ENCODE results near the gene SIPA1L3.

SIPA1L3 gene

DNA sequence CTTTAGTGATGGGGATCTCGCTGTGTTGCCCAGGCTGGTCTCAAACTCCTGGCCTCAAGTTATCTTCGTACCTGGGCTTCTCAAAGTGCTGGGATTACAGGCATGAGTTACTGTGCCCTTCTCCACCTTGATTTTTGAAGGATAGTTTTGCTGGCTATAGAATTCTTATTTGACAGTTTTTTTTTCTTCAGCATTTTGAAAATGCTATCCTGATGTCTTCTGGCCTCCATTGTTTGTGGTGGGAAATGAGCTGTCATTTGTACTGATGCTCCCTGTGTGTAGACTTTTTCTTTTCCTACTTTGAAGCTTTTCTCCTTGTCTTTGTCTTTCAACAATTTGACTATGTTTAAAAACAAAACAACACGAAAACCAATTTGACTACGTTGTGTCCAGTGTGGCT is 54.2 kb downstream of the SIPA1L3 start:
- TF ChIP-seq, protein P1, sequence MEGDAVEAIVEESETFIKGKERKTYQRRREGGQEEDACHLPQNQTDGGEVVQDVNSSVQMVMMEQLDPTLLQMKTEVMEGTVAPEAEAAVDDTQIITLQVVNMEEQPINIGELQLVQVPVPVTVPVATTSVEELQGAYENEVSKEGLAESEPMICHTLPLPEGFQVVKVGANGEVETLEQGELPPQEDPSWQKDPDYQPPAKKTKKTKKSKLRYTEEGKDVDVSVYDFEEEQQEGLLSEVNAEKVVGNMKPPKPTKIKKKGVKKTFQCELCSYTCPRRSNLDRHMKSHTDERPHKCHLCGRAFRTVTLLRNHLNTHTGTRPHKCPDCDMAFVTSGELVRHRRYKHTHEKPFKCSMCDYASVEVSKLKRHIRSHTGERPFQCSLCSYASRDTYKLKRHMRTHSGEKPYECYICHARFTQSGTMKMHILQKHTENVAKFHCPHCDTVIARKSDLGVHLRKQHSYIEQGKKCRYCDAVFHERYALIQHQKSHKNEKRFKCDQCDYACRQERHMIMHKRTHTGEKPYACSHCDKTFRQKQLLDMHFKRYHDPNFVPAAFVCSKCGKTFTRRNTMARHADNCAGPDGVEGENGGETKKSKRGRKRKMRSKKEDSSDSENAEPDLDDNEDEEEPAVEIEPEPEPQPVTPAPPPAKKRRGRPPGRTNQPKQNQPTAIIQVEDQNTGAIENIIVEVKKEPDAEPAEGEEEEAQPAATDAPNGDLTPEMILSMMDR (IDR thresholded peaks at IDR 0.05; ENCODE audit: insufficient read depth, low read length, poor library complexity, severe bottlenecking): no peak
- no peak for TF ChIP-seq EZH2phosphoT487 (conservative IDR thresholded peaks at IDR 0.05; ENCODE audit: low read length)
- Histone ChIP-seq H3K27me3 (ENCODE audit: low read length) (no peaks in the 10 kb centered on the region), H3K4me2 (ENCODE audit: low read depth, low read length, poor library complexity, severe bottlenecking) (peak overlapping the region; percentile 53), H3K9me2 (replicated peaks; ENCODE audit: insufficient read depth, low read length) (no peaks in the 10 kb centered on the region), H3F3A (ENCODE audit: insufficient read depth) (peaks cover 62% of the 10 kb centered on the region), H3K36me3 (ENCODE audit: low read length) (peaks cover 20% of the 10 kb centered on the region), H3K9me3 (ENCODE audit: insufficient read depth, low read length) (peaks cover 11% of the 10 kb centered on the region; the same call in 1 of the 2 replicates), H3K4me3 (ENCODE audit: insufficient read depth, low read length, poor library complexity, severe bottlenecking) (peak overlapping the region; percentile 36), H2AFZ (ENCODE audit: low read depth, low read length, severe bottlenecking) (no peak overlapping the region), H4K20me1 (ENCODE audit: low read depth, low read length) (no peaks in the 10 kb centered on the region), H3K27ac (ENCODE audit: low read depth, low read length) (peak overlapping the region; percentile 92), H3K79me2 (ENCODE audit: insufficient read depth, low read length) (peaks cover 93% of the 10 kb centered on the region), H3K9ac (ENCODE audit: low read length) (no peak overlapping the region)

DNA sequence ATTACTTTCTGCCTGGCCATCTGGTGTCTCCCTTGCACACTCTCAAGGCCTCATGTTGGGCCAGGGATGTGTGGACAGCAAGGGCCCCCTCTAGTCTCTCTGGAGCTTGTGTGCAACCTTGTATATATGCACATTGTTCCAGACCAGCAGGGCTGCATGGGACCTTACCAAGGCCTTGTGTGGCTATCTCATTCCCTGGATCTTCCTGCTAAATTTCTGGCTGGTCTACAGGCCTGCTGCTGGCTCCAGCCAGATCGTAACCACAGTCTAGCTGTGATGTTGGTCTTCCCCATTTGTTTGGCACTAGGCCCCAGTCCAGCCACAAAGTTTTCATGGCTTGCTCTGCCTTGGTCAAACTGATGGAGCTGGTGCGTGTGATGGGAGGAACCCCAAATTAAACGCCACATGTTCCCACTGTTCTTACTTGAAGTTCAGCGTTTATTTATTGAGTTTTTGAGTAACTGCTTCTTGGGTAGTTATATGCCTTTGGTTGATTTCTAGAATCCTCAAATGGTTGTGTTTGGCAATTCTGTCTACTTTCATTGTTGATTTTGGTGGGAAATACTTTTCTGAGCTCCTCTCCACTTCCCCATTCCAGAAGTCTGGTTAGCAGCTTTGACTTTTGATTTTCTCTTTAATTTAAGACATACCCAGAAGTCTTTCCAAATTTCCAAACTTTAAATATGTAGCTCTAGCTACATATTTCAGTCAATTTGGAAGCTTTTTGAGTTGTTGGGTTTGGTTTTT is 56.4 kb downstream of the SIPA1L3 start:
- H4K20me1 ChIP-seq (ENCODE audit: low read depth, low read length): no peaks in the 10 kb centered on the region
- peaks cover 12% of the 10 kb centered on the region for H3K36me3 ChIP-seq (ENCODE audit: low read length)
- peak overlapping the region; percentile 92 for H3K27ac ChIP-seq (ENCODE audit: low read depth, low read length)
- peaks cover 7% of the 10 kb centered on the region; the same call in 1 of the 2 replicates for H3K9me3 ChIP-seq (ENCODE audit: insufficient read depth, low read length)
- no peaks in the 10 kb centered on the region for H3K9me2 ChIP-seq (replicated peaks; ENCODE audit: insufficient read depth, low read length)
- H3K4me2 ChIP-seq (ENCODE audit: low read depth, low read length, poor library complexity, severe bottlenecking): peak overlapping the region; percentile 48
- peaks cover 93% of the 10 kb centered on the region for H3K79me2 ChIP-seq (ENCODE audit: insufficient read depth, low read length)
- peak overlapping the region; percentile 49 for H3K9ac ChIP-seq (ENCODE audit: low read length)
- H3K27me3 ChIP-seq (ENCODE audit: low read length): no peaks in the 10 kb centered on the region
- H3K4me3 ChIP-seq (ENCODE audit: insufficient read depth, low read length, poor library complexity, severe bottlenecking): no peak overlapping the region
- TF ChIP-seq, protein P1 (IDR thresholded peaks at IDR 0.05; ENCODE audit: insufficient read depth, low read length, poor library complexity, severe bottlenecking): no peak
- no peak for TF ChIP-seq EZH2phosphoT487 (conservative IDR thresholded peaks at IDR 0.05; ENCODE audit: low read length)
- H3F3A ChIP-seq (ENCODE audit: insufficient read depth): peaks cover 45% of the 10 kb centered on the region
- H2AFZ ChIP-seq (ENCODE audit: low read depth, low read length, severe bottlenecking): no peak overlapping the region

DNA sequence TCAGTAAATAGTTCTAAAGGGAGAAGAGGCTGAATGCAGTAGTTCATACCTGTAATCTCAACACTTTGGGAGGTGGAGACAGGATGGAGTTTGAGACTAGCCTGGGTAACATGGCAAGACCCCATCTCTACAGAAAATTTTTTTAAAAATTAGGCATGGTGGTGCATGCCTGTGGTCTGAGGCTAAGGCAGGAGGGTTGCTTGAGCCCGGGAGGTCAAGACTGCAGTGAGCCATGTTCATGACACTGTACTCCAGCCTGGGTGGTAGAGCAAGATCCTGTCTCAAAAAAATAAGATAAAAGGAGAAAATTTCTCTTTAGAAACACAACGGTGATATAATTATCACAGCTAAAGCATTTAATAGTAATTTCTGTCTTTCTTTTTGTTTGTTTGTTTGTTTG is 57.1 kb downstream of the SIPA1L3 start:
- Histone ChIP-seq H3K27ac (ENCODE audit: low read depth, low read length) (peak overlapping the region; percentile 92), H2AFZ (ENCODE audit: low read depth, low read length, severe bottlenecking) (no peak overlapping the region), H3K79me2 (ENCODE audit: insufficient read depth, low read length) (peaks cover 93% of the 10 kb centered on the region), H3K4me2 (ENCODE audit: low read depth, low read length, poor library complexity, severe bottlenecking) (peak overlapping the region; percentile 48), H3K4me3 (ENCODE audit: insufficient read depth, low read length, poor library complexity, severe bottlenecking) (no peak overlapping the region), H3F3A (ENCODE audit: insufficient read depth) (peaks cover 38% of the 10 kb centered on the region), H3K27me3 (ENCODE audit: low read length) (no peaks in the 10 kb centered on the region), H3K36me3 (ENCODE audit: low read length) (peaks cover 6% of the 10 kb centered on the region), H3K9me3 (ENCODE audit: insufficient read depth, low read length) (peaks cover 7% of the 10 kb centered on the region; the same call in 1 of the 2 replicates), H3K9me2 (replicated peaks; ENCODE audit: insufficient read depth, low read length) (no peaks in the 10 kb centered on the region), H4K20me1 (ENCODE audit: low read depth, low read length) (no peaks in the 10 kb centered on the region), H3K9ac (ENCODE audit: low read length) (peak overlapping the region; percentile 49; the same call in 1 of the 2 replicates)
- no peak for TF ChIP-seq EZH2phosphoT487 (conservative IDR thresholded peaks at IDR 0.05; ENCODE audit: low read length)
- TF ChIP-seq, protein P1 (IDR thresholded peaks at IDR 0.05; ENCODE audit: insufficient read depth, low read length, poor library complexity, severe bottlenecking): no peak

Data from SU-DHL-6 (cell line).